Measurements from ENCODE around the gene ADIPOR2. TPM values are rescaled to one million over a fixed set of nuclear protein-coding genes. Genes with fewer than 3 reads are reported as not detected.

The ADIPOR2 gene
- total RNA-seq, 1 experiment from 2014 or later: 34.7 TPM

- H3K4me2 ChIP-seq (ENCODE audit: low read depth, low read length, poor library complexity, severe bottlenecking): no peak overlapping the region
- no peaks in the 10 kb centered on the region for H3K4me1 ChIP-seq (ENCODE audit: low read length)
- no peaks in the 10 kb centered on the region for H3K9me2 ChIP-seq (replicated peaks; ENCODE audit: insufficient read depth, low read length)
- no peaks in the 10 kb centered on the region for H4K20me1 ChIP-seq (ENCODE audit: insufficient read depth, low read depth, low read length)
- no peaks in the 10 kb centered on the region for H3K36me3 ChIP-seq (ENCODE audit: insufficient read depth, low read length)
- H2AFZ ChIP-seq (ENCODE audit: low read length): no peak overlapping the region
- H3K27ac ChIP-seq (ENCODE audit: low read length): no peak overlapping the region
- no peak for DNase-seq
- no peaks in the 10 kb centered on the region for H3K27me3 ChIP-seq (ENCODE audit: low read length)
- H3K4me3 ChIP-seq (ENCODE audit: low read length): no peak overlapping the region
- H3K9me3 ChIP-seq (ENCODE audit: low read length): no peaks in the 10 kb centered on the region
- H3K79me2 ChIP-seq (ENCODE audit: low read length): no peaks in the 10 kb centered on the region
- no peak overlapping the region for H3K9ac ChIP-seq (ENCODE audit: low read length)
Observed at GRCh38 chr12:1670358-1671268, 20.3 kb upstream of the ADIPOR2 start.

- Histone ChIP-seq H3K4me2 (ENCODE audit: low read depth, low read length, poor library complexity, severe bottlenecking) (no peak overlapping the region), H3K27me3 (ENCODE audit: low read length) (no peaks in the 10 kb centered on the region), H3K9me3 (ENCODE audit: low read length) (no peaks in the 10 kb centered on the region), H3K27ac (ENCODE audit: low read length) (no peak overlapping the region), H3K4me3 (ENCODE audit: low read length) (no peak overlapping the region), H3K4me1 (ENCODE audit: low read length) (no peaks in the 10 kb centered on the region), H3K36me3 (ENCODE audit: insufficient read depth, low read length) (no peaks in the 10 kb centered on the region), H3K9me2 (replicated peaks; ENCODE audit: insufficient read depth, low read length) (no peaks in the 10 kb centered on the region), H2AFZ (ENCODE audit: low read length) (no peak overlapping the region), H4K20me1 (ENCODE audit: insufficient read depth, low read depth, low read length) (no peaks in the 10 kb centered on the region), H3K79me2 (ENCODE audit: low read length) (no peaks in the 10 kb centered on the region), H3K9ac (ENCODE audit: low read length) (no peak overlapping the region)
- no peak for DNase-seq
Observed at GRCh38 chr12:1676043-1676442, 14.8 kb upstream of the ADIPOR2 start.

GRCh38 chr12:1680804-1681492, 9.9 kb upstream of the ADIPOR2 start:
- Histone ChIP-seq H3K9ac (ENCODE audit: low read length) (no peak overlapping the region), H3K4me3 (ENCODE audit: low read length) (no peak overlapping the region), H4K20me1 (ENCODE audit: insufficient read depth, low read depth, low read length) (no peaks in the 10 kb centered on the region), H3K9me2 (replicated peaks; ENCODE audit: insufficient read depth, low read length) (no peaks in the 10 kb centered on the region), H3K27me3 (ENCODE audit: low read length) (no peaks in the 10 kb centered on the region), H3K9me3 (ENCODE audit: low read length) (no peaks in the 10 kb centered on the region), H2AFZ (ENCODE audit: low read length) (no peak overlapping the region), H3K36me3 (ENCODE audit: insufficient read depth, low read length) (no peaks in the 10 kb centered on the region), H3K27ac (ENCODE audit: low read length) (no peak overlapping the region), H3K79me2 (ENCODE audit: low read length) (no peaks in the 10 kb centered on the region), H3K4me1 (ENCODE audit: low read length) (no peaks in the 10 kb centered on the region), H3K4me2 (ENCODE audit: low read depth, low read length, poor library complexity, severe bottlenecking) (no peak overlapping the region)
- DNase-seq: no peak

- Histone ChIP-seq H3K4me1 (ENCODE audit: low read length) (no peaks in the 10 kb centered on the region), H3K36me3 (ENCODE audit: insufficient read depth, low read length) (no peaks in the 10 kb centered on the region), H3K27me3 (ENCODE audit: low read length) (no peaks in the 10 kb centered on the region), H2AFZ (ENCODE audit: low read length) (no peak overlapping the region), H3K27ac (ENCODE audit: low read length) (no peak overlapping the region), H3K9ac (ENCODE audit: low read length) (no peak overlapping the region), H3K4me3 (ENCODE audit: low read length) (no peak overlapping the region), H3K9me3 (ENCODE audit: low read length) (no peaks in the 10 kb centered on the region), H3K79me2 (ENCODE audit: low read length) (no peaks in the 10 kb centered on the region), H3K4me2 (ENCODE audit: low read depth, low read length, poor library complexity, severe bottlenecking) (no peak overlapping the region), H3K9me2 (replicated peaks; ENCODE audit: insufficient read depth, low read length) (no peaks in the 10 kb centered on the region), H4K20me1 (ENCODE audit: insufficient read depth, low read depth, low read length) (no peaks in the 10 kb centered on the region)
- DNase-seq: no peak
Observed at GRCh38 chr12:1681493-1681807, 9.4 kb upstream of the ADIPOR2 start.

- Histone ChIP-seq H3K4me2 (ENCODE audit: low read depth, low read length, poor library complexity, severe bottlenecking) (no peak overlapping the region), H3K27me3 (ENCODE audit: low read length) (no peaks in the 10 kb centered on the region), H3K4me3 (ENCODE audit: low read length) (no peak overlapping the region), H3K79me2 (ENCODE audit: low read length) (peaks cover 22% of the 10 kb centered on the region), H3K9ac (ENCODE audit: low read length) (no peak overlapping the region), H3K36me3 (ENCODE audit: insufficient read depth, low read length) (no peaks in the 10 kb centered on the region), H3K4me1 (ENCODE audit: low read length) (peaks cover 25% of the 10 kb centered on the region), H4K20me1 (ENCODE audit: insufficient read depth, low read depth, low read length) (peaks cover 17% of the 10 kb centered on the region), H2AFZ (ENCODE audit: low read length) (no peak overlapping the region), H3K27ac (ENCODE audit: low read length) (no peak overlapping the region), H3K9me3 (ENCODE audit: low read length) (no peaks in the 10 kb centered on the region), H3K9me2 (replicated peaks; ENCODE audit: insufficient read depth, low read length) (no peaks in the 10 kb centered on the region)
- DNase-seq: no peak
Observed at GRCh38 chr12:1688086-1688710, 2.7 kb upstream of the ADIPOR2 start.

GRCh38 chr12:1691123-1692007, 495 bp downstream of the ADIPOR2 start:
- no peaks in the 10 kb centered on the region for H3K9me3 ChIP-seq (ENCODE audit: low read length)
- peak; percentile 71 for DNase-seq
- H3K4me3 ChIP-seq (ENCODE audit: low read length): peak overlapping the region; percentile 91
- H3K9me2 ChIP-seq (replicated peaks; ENCODE audit: insufficient read depth, low read length): no peaks in the 10 kb centered on the region
- H3K36me3 ChIP-seq (ENCODE audit: insufficient read depth, low read length): peaks cover 5% of the 10 kb centered on the region; the same call in 1 of the 2 replicates
- peaks cover 36% of the 10 kb centered on the region for H3K4me1 ChIP-seq (ENCODE audit: low read length)
- H4K20me1 ChIP-seq (ENCODE audit: insufficient read depth, low read depth, low read length): peaks cover 30% of the 10 kb centered on the region
- no peaks in the 10 kb centered on the region for H3K27me3 ChIP-seq (ENCODE audit: low read length)
- no peak overlapping the region for H2AFZ ChIP-seq (ENCODE audit: low read length)
- H3K27ac ChIP-seq (ENCODE audit: low read length): peak overlapping the region; percentile 54; the same call in 1 of the 2 replicates
- peak overlapping the region; percentile 77 for H3K4me2 ChIP-seq (ENCODE audit: low read depth, low read length, poor library complexity, severe bottlenecking)
- peak overlapping the region; percentile 88 for H3K9ac ChIP-seq (ENCODE audit: low read length)
- H3K79me2 ChIP-seq (ENCODE audit: low read length): peaks cover 54% of the 10 kb centered on the region

GRCh38 chr12:1692226-1692625, 1.4 kb downstream of the ADIPOR2 start:
- peak overlapping the region; percentile 42; the same call in 1 of the 2 replicates for H3K27ac ChIP-seq (ENCODE audit: low read length)
- no peak for DNase-seq
- peak overlapping the region; percentile 77 for H3K4me2 ChIP-seq (ENCODE audit: low read depth, low read length, poor library complexity, severe bottlenecking)
- no peaks in the 10 kb centered on the region for H3K9me3 ChIP-seq (ENCODE audit: low read length)
- no peaks in the 10 kb centered on the region for H3K27me3 ChIP-seq (ENCODE audit: low read length)
- H3K36me3 ChIP-seq (ENCODE audit: insufficient read depth, low read length): peaks cover 5% of the 10 kb centered on the region; the same call in 1 of the 2 replicates
- peaks cover 36% of the 10 kb centered on the region for H3K4me1 ChIP-seq (ENCODE audit: low read length)
- peaks cover 62% of the 10 kb centered on the region for H3K79me2 ChIP-seq (ENCODE audit: low read length)
- no peaks in the 10 kb centered on the region for H3K9me2 ChIP-seq (replicated peaks; ENCODE audit: insufficient read depth, low read length)
- peaks cover 30% of the 10 kb centered on the region for H4K20me1 ChIP-seq (ENCODE audit: insufficient read depth, low read depth, low read length)
- H3K9ac ChIP-seq (ENCODE audit: low read length): peak overlapping the region; percentile 88
- H2AFZ ChIP-seq (ENCODE audit: low read length): no peak overlapping the region
- H3K4me3 ChIP-seq (ENCODE audit: low read length): peak overlapping the region; percentile 91

All from Karpas-422 (cell line).